Stimulated activated CD4-positive, alpha-beta T cell treated with anti-CD3 and anti-CD28 coated beads, Interleukin-15, amount 100 ng/mL, for 24 hours (primary cell): Measurements from ENCODE around the gene ANKEF1.
"Not testable (repeated sequence)": the region's sequence is repeated elsewhere in the genome, so short reads cannot be mapped to it uniquely, and the experiment has no call there.

Source experiments
- DNase-seq: peaks from one replicate; pipeline ENCODE4 v3.0.0-alpha.2; 2020

Gene ANKEF1

DNA sequence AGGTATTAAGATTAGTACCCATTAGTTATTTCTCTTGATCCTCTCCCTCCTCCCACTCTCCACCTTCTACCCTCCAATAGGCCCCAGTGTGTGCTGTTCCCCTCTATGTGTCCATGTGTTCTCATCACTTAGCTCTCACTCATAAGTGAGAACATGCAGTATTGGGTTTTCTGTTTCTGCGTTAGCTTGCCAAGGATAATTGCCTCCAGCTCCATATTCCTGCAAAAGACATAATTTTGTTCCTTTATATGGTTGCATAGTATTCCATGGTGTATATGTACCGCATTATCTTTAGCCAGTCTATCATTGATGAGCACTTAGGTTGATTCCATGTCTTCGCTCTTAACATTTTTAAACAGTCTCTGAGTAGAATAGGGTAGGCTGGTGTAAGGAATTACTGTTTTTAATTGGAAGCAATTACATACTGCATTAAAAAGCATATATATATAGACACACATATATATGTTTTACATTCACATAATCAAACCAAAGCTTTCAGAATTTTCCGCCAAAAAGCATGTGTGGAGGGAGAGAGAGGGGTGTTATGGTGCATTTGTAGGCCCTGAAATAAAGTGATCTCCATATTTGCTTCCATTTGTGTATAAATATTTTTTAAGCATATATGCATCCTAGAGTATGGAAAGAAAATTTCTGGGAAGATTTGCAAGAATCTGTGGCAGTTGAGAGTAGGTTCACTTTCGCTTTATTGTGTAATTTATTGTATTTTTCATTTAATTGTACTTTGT lies 709 bp upstream of the ANKEF1 start:
- DNase-seq: no peak

DNA sequence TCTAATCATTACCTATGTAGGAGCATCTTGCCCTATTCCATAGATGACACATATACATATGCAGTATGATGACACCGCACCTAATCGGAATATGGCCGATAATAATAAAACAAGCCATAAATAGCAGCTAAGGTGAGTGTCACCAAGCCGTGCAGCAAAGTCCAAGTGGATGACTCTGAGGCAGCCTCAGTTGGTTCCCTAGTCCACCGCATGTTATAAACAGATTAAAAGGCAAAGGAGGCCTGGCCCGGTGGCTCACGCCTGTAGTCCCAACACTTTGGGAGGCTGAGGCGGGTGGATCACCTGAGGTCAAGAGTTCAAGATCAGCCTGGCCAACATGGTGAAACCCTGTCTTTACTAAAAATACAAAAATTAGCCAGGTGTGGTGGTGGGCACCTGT lies 1.5 kb downstream of the ANKEF1 start:
- DNase-seq: not testable (repeated sequence)

DNA sequence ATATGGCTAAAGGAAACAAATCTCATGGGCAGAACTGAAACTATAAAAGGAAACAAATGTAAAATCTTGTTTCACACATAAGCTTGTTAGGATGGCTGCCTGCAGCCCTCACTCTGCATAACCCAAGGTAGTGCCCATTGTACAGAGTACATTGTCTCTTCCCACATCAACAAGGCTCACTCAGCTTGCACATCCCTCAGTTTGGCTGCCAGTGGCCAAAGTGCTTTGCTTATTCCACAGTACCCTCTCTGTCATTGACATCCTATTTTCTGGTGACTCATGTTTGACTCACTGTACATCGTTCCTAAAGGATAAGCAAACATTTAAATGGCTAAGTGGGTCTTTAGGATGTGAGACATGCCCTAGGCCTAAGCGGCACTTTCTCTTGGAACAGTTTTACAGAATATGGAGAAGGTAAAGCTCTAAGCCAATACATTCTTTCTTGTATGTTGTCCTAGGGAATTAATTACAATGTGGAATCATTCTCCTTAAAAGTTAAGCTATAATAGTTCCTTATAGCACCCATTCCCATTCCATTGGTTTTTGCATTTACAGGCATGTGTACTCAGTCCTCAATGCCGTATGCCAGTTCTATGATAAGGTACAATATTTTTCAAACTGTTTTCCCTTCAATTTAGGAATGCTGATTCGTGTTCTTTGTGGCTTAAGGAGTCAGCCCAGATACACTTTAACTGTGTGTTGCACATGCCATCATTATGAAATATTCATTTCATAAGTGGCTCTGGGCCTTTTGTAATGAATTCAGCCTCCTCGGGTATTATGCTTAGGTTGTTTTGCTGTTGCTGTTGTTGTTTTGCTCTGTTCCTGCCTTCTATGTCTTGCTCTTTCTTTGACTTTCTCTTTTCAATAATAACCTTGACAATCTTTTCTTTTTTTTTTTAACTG lies 5.5 kb downstream of the ANKEF1 start:
- no peak for DNase-seq

DNA sequence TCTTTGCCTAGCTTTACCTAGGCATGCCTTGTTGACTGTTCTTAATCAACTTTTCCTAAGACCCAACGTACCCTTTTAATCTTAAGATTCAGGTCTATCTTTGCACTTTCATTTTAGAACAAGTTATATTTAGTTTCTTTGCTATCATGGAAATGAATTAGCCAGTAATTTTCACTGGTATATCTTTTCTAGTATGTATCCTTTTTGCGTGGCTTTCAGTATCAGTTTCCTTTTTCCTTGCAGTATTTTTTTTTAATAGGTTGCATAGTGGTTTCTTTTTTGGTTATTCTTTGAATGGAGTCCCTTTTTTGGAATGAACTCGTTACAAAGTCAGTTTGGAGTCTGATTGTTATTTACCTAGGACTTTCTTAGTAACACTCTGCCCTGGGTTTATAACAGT lies 7.3 kb downstream of the ANKEF1 start:
- no peak for DNase-seq

DNA sequence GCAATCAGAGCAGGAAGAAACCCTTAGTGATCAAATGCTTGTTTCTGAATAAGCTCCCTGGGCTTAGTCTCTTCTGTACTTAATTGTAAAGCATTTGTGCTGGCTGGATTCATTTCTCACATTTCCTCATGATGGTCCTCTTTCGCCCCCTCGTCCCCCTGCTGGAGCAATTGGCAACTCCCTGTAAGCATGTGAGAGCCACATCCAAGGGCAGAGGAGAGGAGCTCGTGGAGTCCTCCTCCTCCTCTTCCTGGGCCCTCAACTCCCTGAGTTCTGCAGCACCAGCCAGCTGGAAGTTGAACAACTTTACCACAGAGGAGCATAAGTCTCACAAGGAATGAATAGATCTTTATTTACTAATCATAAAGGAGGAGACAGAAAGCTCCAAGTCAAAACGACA lies 12.6 kb downstream of the ANKEF1 start:
- no peak for DNase-seq

DNA sequence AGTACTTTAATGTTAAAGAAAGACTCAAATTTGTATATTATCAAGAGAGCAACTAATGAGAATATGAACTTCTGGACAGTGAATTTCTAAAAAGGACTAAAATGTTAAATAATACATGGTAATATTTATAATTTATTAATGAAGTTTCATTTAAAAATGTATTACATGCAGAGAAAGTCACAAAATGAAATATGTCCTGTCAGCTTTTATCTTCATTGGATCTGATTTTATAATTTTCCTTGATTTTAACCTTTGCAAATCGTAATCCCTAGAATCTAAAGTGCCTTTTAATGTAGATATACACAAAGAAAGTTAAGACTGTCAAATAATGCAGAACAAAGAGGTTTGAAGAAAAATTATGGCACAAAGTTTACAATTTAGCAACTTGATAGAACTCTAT lies 16.4 kb downstream of the ANKEF1 start:
- DNase-seq: no peak

DNA sequence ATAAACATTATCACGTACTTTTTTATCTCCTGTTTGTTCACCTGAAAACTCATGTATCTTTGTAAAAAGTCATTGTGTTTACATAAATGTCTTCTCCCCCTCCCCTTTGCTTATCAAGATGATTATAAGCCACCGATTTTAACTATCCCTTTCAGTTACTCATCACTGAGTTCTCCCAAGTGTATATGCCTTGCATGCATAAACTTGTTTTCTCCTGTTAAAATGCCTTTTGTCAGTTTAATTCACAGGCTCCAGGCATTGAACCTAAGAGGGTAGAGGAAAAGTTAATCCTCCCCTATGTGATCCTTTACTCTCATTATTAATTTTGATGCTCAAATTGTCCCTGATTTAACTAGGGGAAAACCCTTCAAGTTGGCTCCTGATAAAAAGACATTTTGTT lies 24.2 kb downstream of the ANKEF1 start:
- no peak for DNase-seq

DNA sequence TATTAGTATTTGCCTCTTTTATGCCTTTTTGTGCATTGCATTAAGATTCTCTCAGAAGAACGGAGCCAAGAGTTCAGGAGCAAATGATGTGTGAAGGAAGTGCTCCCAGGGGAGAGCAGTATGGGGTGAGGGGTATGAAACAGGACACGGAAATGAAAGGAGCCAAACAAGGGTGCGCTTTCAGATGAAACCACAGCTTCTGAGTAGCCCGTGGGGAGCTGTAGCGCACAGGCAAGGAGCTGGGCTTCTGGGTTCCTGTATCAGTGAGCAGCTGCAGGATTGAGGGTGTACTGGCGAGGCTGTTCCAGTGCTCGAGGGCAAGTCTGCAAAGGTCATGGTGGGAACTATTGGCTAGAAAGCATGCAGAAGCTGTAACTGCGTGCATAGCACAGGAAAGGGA lies 25.4 kb downstream of the ANKEF1 start:
- no peak for DNase-seq

DNA sequence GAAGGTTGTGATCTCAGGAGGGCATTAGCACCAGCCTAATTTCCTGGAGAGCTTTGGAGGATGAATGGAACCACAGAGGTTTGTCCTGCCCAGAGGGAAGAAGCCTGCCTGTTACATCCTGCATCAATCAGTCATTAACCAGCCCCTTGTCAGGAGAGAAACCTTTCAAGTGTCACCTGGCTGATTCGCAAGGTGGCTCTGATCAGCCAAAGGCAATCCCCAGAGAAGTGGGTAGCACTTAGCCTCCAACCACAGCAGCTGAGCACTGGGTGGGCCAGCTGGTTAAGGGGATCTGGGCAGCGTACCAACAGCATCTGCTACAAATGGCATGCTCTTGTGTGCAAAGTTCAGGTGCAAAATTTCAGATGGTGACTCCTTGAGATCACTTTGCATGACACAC lies 26.9 kb downstream of the ANKEF1 start:
- DNase-seq: no peak

DNA sequence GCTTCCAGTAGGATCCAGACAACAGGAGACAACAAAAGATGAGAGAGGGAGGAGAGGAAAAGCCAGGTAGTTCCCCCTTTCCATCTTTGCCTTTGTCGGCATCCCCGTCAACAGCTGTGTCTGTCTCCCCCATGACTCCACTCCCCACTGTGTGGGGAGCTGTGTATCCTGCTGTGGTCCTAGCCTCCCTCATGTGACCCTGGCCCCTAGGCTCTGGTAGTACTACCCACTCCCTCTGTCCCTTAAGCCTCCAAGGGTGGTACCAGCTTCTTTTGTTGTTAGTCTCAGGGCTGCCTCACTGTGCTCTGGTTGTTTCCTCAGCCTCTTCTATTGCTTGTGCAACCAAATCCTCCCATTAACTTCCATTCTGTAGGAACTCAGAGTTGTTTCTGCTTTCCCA lies 28.7 kb downstream of the ANKEF1 start:
- DNase-seq: no peak

DNA sequence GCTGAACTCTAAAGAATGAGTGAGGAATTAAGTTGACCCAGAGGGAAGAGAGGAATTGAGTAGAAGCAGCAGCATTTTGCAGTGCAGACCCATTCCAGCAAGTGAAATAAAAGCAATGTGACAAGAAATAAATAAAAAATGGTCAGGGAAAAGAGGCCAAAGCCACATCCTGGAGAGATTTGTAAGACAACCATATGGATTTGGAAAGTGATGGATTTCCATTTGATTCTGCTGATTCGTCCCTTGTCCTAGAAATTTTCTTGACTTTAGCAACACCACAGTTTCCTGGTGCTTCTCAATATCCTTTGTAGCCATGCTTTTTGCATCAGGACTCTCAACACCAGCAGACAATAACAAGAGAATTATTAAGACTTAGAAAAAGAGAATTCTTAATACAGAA lies 29.8 kb downstream of the ANKEF1 start:
- no peak for DNase-seq

DNA sequence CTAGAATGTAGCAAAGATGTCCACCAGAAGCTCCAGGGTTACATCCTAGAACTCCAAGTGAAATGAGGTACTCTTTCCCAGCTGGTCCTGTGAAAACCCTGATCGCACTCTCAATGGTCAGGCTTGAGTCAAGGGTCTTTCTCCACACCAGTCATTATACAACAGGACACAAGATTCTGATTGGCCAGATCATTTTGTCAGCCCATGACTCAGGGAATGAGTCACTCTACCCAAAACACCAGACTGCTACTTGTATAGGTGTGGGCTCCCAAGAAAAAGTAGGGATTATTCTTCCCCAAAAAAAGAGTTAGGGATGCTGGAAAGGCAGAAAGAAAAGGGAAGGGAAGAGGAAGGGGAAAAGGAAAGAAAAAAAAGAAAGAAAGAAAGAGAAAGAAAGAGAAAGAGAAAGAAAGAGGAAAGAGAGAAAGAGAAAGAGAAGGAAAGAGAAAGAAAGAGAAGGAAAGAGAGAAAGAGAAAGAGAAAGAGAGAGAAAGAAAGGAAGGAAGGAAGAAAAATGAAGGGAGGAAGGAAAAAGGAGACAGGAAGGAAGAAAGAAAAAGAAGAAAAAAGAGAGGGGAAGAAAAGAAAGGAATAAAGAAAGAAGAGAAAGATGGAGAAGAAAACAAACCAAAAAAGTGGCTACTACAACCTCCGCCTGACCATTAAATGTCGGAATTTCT lies 30.5 kb downstream of the ANKEF1 start:
- no peak for DNase-seq

DNA sequence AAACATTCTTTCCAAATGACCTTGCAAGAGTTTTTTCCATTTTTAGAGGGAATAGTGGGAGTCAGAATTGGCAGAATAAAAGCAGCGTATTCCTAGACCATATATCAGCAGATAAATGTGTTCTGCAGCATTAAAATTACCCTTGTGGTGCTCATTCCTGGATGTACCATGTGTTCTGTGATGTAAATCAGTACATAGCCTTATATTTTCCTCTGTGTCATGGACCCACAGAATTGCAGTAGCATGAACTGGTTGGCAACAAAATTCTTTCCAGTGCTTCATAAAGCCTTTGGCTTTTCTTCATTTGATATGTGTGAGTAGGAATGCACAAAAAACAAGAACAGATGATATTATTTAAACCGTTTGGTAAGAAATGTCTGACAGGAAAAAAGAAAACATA lies 32.5 kb downstream of the ANKEF1 start:
- DNase-seq: no peak

DNA sequence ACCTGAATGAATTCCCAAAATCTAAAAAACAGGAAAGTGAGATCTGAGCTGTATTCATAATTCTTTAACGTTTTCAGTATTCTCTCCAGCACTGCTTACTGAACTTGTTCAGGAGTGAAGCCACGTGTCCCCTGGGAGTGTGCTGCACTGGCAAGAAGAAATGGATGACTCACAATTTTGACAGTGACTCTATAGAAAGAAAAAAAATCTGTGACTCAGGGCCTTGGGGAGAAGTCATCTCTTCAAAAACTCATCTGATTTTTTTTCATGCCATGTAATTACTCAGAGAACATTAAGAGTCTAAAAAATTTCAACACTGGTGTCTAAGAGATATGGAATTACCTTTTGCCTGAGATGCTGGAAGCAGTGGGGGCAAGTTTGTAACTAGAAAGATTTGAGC lies 39.7 kb downstream of the ANKEF1 start:
- no peak for DNase-seq

DNA sequence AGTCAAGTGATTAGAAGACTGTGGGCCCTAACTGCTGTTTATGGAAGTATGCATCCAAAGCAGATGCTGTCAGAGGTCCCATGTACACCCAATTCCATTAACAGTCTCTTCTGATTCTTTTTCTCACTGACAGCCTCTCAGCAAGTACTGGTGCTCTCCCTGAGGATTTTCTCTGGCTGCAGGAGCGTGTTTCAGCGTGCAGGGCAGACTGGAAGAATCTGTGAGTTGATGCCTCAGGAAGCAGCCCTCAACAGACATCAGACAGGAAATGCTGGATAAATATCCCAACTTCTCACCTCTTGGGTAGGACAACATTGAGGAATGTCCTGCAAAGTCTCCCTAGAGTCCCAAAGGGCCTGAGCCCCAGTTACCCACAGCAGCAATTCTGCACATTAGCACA lies 40.8 kb downstream of the ANKEF1 start:
- no peak for DNase-seq

DNA sequence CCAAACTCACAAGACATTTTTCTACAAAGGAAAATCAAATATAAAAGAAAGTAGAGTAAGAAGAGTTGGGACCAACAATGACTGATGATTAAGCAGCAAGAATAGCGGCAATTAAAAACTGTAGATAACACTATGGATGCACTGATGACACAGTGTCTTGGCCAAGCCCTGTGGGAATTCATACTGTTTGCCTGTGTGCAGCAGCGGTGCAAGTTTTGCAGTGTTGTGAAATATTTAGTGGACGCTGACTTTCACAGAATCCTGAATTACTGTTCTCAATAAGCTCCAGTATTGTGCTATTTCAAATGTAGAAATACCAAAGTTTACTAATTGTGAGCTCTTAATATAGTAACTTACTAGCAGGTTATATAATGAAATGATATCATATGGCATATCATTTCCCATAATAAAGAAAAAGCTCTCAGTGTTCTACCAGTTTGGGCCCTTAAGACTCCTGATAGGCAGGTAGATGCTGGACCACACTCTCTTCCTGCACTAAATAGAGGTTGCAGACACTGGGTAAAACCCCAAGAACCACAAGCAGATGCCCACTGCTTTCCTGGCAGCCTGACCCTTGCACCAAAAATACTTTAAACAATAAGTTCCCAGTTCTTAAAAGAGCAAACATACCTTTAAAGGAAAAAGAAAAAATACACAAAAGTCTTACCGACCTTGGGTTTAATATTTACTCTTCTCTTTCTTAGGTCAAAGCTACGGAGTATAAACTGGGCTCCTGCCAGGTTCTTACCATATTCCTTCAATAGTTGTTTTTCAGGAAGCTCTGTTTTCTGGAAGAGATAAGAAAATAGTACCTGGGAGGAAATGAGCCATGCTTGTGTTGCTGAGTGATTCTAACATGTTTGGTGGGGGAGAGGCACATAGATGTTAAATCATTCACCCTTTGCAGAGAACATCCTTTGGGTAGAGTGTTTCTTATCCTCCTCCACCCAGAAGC lies 41.6 kb downstream of the ANKEF1 start:
- DNase-seq: no peak

DNA sequence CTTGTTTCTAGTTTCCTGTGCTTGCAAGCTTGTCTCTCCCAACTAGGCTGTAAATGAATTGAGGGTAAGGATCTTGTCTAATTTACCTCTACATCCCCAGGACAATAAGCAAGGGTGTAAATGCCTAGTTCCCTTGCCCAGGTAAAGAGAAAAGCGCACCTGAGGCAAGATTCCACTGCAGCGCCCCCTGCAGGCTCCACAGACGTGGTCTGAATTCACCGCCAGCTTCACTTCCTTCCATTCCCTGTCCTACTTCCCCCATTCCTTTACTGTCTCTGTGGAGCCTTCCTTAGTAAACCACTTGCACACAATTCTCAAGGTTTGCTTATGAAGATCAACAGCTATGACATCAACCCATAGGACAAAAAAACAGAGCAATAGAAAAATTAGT lies 42.3 kb downstream of the ANKEF1 start:
- peak; percentile 5 for DNase-seq

DNA sequence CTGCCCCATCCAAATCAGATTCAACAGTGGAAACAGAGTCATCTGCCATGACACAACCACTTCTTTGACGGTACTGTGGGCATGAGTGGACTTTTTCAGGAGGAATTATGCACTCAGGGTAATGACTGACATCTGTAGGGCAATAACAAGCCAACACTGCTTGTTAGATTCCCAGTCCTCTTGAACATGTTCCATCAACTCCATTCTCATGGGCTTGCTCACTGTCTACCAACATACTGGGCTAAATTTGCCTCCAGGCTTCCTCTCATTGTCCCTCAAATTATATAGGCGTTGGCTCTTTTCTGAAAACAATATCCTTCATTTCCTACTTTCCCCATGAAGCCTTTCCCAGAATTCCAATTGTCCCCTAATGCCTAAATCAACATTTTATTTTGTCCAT lies 43.1 kb downstream of the ANKEF1 start:
- no peak for DNase-seq

DNA sequence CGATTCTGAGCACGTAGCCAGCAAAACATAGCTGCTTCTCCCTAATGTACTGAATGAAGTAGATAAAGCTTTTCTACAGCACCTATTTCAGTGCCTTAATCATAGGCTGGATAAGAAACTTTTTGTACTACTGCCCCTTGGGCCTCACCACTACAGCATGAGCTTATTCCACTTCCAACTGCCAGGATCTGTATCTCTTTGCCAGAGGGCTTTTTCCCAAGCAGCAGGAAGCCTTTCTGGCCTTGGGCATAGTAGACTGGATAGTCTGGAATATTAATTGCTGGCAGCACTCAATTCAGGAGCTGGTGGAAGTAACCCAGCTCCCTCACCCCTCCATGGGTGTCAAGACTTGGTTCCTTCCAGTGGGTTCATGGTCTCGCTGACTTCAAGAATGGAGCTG lies 43.6 kb downstream of the ANKEF1 start:
- no peak for DNase-seq

DNA sequence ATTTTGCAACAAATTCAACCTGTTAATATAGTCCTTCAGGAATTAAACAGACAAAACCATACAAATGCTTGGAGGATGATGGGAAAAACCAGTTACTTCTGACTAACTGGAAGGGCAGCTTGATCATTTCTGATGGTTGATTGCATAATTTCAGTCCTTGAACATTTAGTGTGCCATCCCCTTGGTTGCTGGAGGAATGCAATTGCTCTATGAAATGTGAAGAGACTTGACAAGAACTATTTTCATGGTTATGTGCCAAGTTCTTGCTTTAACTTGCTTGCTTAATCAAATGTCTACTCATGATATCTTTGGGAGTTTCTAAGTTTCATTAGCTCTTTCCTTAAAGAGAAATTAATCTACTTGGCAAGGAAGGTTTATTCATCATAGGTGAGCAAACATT lies 45.2 kb downstream of the ANKEF1 start:
- no peak for DNase-seq

DNA sequence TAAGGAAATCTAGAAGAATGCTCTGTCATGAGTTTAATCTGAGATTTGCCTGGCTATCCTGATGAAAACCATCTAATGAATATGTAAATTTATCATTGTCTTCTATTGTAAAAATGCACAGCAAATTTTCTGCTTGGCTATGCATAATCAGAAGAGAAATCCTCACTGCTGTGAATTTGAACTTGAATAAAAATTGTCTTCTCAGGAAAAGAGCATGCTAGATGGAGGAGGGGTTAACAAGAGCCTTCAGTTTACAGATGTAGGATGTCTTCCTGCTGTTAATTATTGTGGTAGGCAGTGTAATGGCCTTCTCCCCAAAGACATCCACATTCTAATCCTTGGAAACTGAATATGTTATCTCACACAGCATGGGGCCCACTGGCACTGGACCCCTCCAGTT lies 45.8 kb downstream of the ANKEF1 start:
- DNase-seq: no peak

DNA sequence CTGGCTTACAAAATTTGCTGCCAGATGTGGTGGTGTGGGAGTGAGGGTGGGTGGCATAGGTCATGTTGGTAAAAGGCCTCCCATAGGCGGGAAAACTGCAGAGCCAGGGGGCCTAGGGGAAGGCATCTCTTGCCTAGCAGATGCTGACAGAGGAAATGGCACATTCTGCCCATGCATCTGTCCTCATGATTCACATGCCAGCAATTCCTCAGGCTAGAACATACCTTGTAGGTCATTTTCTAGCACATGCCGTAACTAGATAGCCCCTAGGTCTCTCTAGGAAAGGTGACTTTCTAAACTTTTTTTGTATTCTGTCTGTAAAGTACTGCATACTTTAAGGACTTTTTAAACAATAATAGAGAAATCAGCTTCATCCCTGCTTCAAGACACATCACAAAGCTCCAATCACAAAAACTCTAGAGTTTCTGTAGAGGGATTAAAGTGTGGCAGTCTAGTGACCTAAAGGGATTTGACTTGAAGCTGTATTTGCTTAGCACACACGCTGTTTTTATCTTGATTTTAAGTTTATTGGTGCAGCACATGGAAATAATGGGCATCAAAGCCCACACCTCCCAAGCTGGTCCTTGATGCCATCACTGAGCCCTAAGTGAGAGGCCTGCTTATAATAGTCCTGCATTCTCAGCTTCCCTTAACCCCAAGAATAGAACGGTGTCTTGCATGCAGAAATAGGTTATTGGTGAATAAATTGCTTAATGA lies 55.2 kb downstream of the ANKEF1 start:
- DNase-seq: no peak
